HG03108 (cell line): ENCODE measurements around the gene CGN.

Experiments
- ATAC-seq: cut with Tn5 transposase; IDR thresholded peaks from one replicate; pipeline ENCODE4 v1.9.1; 2021; ENCODE audit warnings: moderate library complexity; ENCODE audit not compliant: unreplicated experiment

The CGN gene

DNA sequence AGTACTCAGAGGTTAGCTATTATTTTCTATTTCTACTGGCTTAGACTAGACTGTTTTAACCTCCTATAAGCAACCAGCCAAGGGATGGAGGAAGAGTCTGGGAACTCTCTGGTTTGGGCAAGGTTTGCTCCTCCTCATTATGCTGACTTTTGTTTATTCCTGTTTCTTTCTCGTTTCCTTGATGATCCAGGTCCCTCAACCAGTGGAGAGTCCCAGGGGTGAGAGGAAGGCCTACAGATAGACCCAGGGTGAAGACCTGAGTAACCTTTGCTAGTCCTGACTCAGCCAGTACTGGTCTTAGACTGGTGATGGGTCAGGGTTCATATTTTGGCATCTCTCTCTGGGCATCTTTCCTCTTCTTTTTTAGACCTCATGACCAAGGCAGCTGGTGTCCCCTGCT is 34.4 kb downstream of the CGN start:
- no peak for ATAC-seq

DNA sequence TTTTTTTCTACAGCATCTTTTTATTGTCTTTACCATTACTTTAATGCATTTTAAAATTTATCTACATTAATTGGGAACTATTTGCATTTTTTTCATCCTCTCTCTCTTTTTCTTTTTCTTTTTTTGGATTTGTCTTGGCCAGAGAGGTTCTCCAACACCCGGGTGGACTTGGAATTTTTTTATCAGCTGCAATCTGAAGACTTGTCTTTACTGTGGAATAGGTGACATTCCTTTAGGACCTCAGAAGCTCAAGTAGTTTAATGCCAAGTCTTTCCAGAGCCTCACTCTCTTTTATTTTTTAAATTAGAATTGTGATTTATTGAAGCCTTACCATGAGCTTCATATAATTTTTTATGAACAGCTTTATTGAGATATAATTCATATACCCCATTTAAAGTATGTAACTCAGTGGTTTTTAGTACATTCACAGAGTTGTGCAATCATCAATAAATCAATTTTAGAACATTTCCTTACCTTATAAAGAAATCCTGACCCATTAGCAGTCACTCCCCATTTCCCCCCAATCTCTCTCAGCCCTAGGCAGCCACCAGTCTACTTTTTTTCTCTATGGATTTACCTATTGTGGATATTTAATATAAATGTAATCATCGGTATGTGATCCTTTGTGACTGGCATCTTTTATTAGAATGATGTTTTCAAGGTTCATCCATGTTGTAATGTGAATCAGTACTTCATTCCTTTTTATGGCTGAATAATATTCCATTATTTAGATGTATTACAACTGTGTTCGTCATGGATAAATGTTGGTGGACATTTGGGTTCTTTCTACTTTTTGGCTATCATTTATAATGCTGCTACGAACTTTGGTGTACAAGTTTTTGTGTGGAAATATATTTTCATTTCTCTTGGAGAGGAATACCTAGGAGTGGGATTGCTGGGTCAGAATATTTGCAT is 35.1 kb downstream of the CGN start:
- ATAC-seq, result no peak

DNA sequence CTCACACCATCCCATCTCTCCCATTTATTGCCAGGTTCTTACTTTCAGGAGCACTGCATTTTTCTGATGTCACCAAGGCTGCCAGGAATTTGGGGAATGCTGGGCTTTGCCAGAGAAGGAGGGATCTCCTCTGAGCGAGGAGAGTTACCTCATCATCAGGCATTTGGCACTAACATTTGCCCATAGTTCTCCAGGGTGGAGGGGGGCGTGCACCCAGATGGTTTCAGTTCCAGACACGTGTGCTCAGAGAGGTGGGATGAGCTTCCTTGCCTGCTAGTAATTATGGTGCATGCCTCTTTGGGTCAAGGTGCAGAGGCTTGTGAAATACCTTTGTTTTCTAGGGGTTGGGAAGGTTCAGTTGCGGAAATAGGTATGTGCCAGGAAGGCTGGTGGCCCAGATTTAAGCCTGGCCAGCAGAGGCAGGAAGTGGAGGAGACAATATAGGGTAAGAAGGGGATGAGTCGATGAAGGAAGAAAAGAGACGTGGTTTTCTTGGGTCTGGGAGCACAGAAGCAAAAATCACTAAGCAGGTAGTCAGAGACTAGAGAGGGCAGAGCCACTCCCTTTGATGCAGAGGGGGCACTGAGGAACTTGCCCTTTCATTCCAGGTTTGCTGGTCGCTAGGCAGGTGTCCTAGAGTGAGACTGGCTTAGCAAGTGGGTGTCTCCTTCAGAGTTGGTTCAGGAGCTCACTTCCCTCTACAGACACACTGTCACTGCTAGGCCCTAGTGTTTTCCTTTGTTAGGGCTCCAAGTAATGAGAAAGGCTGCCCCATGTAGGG is 36.1 kb downstream of the CGN start:
- ATAC-seq, result no peak

DNA sequence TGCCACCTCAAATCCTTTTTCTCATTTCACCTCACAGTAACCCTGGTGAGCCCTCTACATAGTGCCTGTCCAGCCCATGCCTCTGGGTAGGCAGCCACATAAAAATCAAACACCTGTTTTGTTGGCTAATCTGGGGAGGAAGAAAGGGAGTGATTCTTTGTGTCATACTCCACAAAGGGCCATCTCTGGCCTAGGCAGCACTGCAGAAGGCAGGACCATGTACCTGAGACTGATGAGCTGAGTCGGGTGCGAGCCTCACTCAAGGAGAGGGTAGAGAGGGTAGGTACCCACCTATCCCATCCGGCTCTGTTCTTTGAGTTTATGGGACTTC is 36.7 kb downstream of the CGN start:
- no peak for ATAC-seq

DNA sequence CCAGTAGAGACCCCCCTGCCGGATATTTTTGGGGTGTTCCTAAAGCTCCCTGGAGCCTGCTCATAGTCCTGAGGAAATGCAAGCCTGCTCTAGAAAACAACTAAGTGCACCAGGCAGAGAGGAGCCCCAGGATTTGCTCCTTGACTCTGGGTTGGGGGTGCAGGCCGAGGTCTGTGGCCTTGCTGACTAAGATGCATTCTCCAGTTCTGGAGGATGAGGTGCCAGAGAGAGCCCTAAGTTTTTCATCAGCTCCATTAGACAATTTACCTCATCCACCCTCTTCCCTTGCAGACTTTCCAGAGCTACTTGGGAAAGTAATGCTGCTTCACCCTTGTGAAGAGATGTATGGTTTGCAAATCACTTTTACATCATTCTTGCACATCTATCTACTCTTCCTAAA is 38.0 kb downstream of the CGN start:
- ATAC-seq, result no peak

DNA sequence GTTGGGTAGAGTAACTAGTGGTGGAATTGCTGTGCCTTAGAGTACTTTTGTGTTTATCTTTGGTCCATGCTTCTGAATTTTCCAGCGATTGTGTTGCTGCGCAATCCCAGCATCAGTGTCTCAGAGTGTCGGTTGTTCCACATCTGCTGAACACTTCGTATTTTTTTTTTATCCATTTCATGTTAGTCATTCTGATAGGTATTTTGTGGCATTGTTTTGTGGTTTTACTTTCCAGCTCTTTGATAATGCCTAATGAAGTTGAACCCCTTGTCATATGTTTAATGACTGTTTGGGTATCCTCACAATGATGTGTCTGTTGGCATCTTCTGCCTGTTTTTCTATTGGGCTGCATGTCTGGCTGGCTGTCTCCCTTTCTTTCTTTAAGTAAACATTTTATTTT is 42.5 kb downstream of the CGN start:
- ATAC-seq, result no peak

DNA sequence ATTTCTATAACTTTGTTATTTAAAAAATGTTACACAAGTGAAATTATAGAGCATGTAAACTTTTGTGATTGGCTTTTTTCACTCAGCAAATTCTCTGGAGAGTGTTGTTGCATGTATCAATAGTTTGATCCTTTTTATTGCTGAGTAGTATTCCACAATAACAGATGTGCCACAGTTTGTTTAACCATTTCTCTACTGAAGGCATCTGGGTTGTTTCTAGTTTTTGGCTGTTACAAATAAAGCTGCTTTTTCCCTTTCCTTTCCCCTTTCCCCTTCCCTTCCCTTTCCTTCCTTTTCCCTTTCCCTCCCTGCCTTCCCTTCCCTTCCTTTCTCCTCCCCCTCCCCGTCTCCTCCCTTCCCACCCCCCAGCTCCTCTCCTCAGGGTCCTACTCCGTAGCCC is 44.9 kb downstream of the CGN start:
- no peak for ATAC-seq

DNA sequence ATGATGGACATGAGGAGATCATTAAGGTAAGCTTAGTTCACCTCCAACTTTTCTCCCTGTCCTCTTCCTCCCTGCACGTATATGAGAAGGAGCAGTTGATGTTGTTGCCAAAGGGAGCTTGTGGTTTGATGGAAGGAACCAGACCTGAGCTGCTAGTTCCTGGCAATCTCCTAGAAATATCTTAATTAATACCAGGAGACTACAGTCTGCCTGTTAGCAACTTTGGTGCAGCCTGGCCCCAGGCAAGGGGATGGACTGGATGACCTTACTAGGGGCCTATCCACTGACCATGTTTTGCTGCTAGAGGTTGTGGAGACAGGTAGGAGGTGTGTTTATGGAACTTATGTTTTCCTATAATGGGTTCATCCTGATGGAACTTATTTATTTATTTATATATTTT is 51.5 kb downstream of the CGN start:
- no peak for ATAC-seq

DNA sequence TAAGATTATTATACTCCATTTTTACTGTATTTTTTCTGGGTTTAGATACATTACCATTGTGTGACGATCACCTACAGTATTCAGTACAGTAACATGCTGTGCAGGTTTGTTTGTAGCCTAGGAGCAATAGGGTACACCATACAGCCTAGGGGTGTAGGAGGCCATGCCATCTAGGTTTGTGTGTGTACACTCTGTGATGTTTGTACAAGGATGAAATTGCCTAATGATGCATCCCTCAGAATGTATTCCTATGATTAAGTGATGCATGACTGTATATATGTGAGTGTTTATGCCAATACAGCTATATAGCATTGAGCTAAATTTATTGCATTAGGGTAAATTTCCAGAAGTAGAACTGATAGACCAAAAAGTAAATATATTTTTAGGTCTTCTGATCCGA is 52.2 kb downstream of the CGN start:
- no peak for ATAC-seq

DNA sequence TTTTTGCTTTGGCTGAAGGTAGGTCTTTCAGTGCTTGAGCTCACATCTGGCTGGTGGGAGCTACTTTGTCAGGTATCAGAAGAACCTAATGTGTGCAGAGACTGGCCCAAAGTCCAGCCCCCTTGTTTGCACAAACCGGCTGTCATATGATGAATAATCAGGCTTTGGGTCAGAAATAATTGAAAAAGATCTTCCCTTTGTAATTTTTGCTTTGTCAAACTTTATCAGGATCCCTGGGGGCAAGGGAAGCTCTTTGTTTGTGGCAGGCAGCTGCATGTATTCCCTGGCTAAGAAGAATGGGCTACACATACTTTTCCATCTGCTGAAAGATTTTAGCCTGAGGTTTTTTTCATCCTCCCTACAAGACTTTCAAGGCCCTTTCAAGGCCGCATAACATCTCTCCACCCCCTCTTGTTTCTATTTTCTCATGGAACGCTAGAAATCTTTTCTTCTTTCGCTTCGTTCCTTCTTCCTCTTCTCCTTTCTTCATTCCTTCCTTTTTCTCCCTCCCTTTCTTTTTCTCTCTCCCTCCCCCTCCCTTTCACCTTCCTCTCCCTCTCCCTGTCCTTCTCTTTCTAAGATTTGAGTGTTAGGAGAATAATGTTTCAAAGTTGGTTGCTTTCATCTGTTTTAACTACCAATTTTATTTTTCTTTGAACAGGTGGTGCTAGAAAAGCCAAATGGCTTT is 54.5 kb downstream of the CGN start:
- ATAC-seq, result no peak

DNA sequence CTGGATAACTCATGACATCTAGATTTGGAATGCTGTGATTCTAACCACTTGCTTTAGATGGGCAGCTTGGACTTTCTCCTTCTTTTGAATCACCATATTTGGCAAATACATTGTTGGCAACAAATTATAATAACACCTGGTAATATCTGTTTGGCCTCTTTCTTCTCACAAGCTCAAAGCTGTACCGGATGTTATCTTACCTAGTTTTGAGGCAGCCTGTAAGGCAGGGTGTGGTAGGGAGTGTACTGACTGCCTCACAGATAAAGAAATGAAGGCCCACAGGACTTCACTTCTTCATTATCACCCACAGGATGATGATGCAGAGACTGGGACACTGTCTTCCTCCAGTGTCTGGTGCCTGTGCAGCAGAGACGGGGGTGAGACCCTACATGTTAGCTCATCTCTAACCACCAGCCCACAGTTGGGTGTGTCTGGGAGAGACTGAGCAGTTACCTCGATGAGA is 57.5 kb downstream of the CGN start:
- ATAC-seq, result no peak

DNA sequence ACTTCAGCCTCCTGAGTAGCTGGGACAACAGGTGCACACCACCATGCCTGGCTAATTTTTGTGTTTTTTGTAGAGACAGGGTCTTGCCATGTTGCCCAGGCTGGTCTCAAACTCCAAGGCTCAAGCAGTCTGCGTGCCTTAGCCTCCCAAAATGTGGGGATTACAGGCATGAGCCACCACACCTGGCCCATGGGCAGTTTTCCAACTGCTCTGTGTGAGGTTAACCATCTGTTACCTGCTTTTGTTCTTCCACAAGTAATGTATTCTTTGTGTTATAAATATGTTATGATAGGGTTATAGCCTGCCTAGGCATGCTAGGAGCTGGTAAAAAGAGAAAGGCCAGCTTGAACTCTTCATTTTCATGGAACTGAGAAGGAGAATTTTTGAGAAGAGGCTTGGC is 59.6 kb downstream of the CGN start:
- ATAC-seq, result no peak

DNA sequence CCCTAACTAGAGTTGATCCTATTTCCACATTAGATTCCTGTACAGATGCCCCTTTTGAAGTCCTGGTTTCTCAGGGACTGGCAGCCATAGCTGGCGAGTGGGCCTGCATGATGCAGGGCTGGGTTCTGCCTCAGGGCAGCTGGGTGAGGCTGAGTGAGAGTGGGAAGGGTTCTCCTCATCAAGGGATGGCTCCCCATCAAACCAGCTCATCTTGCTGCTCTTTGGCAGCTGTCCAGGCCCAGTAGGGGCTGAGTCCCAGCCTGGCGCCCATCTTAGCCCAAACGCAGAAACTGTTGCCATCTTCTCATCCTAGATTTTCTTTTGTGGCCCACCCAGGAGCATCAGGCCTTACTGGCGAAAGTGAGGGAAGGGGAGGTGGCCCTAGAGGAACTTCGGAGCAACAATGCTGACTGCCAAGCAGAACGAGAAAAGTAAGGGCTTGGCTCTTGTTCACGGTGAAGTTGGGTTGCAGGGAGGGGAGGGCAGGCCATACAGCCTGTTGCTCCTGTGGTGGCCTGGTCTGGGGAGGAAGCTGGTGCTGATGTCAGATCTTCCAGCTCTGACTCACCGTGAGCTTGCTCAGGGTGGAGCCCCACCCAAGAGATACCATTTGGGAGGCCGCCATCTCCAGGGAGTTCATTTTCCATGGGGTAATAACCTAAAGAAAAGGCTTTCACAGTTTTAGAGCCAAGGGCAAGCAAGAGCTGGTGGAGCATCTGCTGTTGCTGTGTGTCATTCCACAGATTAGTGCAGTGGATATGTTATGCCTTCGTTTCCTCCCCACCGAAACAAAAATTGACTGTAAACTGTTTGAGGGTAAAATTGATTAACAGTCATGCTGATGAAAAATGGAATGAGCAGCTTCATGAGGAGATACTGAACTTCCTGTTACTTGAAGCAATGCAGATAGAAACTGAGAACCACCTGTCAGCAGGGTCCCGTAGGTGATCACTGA is 63.7 kb downstream of the CGN start:
- no peak for ATAC-seq

DNA sequence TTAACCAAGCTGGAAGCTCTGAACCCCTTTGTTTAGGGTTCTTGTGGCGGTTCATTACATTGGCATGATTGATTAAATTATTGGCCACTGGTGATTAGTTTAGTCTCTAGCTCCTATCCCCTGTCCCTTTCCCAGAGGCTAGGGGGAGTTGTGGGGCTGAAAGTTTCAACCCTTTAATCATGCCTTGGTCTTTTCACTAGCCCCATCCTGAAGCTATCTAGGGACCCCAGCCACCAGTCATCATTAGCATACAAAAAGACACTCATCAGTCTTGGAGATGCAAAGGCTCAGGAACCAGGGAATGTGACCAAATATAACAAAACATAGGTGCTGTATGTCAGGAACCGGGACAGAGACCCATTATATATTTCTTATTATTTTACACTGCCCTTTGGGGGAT is 66.0 kb downstream of the CGN start:
- no peak for ATAC-seq

DNA sequence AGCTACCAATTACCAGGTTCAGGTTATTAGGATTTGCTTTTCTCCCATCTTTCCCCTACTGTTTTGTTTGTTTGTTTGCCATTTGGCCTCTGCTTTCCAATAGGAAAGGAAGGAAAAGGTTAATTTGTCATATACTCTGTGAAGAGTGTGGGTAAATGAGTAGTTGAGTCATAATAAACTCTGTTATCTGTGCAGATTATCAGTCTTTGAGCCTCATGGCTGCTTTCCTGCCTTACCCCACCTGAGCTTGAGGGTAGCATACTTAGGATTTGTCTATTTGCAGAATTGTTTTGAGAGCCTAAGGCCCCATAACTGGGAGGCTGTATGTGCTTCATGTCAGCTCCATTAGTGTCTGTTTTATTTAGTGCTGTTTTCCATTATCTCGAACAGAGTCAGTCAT is 67.8 kb downstream of the CGN start:
- no peak for ATAC-seq

DNA sequence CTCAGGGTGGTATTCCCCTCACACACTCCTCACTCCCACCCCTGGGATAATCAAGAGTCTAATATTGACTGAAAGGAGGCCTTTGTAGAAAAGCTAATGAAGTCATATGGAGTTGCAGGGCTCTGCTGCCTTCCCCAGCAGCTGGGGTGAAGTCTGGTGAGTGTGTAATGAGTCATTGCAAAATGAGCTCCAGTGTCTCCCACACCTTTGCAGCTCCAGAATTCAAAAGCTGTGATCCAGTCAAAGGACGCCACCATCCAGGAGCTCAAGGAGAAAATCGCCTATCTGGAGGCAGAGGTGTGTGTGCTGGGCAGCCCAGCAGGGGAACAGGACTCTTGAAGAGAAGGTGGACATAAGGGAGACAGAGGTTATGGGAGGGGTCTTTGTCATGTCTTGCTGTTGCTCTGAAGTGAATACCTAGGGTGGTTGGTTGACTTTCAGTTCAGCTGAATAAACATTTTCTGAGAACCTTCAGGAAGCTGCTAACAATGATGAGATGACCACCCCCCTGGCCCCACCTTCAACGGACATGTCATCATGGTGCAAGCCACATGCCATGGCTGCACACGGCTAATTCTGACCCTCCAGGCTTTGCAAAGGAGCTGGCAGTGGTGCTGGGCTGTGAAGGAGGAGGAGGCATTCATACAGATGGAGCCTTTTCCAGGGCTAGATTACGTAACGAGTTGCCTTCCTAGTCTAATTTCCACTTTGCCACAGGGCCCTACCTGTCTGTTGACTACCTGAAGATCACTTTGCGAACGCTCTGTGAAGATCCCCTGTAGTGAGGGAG is 68.4 kb downstream of the CGN start:
- no peak for ATAC-seq

DNA sequence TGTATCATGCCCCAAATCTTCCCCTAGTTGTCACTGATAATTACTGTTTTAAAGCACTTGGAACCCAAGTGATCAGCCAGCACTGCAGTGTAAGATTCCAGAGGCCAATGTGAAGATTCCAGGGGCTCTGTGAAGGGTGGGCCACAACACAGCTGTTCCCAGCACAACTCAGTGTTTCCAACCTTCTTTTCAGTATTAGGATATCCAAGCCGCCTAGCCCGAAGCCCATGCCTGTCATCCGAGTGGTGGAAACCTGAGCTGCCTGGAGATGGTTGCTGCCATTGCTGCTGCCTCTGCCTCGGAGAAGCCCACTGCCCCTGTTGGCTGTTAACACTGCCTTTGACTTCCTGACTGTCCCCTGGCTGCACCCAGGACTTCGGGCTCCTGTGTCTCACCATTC is 70.3 kb downstream of the CGN start:
- no peak for ATAC-seq

DNA sequence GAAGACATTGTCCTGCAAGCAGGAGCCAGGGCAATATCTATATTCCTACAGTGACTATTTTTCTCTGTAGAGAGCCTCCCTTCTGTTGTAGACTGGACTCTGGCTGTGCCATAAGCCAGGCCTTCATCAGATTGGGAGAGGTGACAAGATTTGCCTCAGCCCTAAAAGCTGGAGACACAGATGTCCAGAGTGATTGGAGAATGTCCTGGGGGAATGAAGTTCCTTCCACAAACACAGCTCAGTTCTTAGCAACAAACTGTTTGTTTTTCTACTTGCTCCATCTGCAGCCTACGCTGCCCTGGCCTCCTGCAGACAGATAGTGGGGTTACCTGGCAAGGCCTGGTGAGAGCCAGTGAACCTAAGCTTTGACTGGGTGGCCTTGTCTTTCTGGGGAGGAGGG is 70.7 kb downstream of the CGN start:
- ATAC-seq, result no peak

DNA sequence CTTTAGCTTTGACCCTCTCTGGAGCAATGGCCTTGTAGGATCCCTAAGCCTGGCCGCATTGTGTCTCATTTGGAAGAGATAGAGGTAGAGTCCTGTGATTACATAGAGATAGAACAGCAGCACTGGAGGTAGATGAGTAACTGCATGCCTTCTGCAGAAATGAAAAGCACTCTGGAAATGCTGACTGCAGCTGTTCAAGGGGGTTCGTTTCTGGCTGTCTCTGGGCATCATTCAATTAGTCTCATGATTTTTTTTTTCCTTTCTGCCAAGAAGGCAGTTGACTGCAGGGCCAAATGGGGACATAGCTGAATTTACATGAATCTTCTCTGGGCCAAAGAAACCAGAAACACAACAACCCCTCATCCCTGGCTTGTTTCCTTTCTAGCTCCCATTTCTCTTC is 72.6 kb downstream of the CGN start:
- ATAC-seq, result no peak

DNA sequence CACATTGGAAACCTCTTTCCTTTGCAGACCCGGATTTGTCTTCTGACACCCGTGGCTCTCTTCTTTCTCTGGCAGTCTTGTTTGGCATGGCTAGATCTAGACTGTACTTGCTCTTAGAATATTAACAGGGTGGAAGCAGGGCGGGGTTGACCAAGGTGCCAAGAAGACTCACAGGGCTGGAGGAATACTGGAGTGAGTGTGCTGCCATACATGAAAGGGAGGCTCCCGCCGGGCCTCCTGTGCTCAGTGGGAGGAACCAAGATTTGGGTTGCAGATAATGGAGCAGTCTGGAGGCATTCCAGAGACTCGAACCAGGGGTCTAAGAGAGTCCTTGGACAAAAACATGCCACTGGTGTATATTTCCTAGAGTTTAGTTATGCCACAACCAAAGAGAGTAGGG is 73.1 kb downstream of the CGN start:
- ATAC-seq, result no peak
